Caco-2 (cell line): ENCODE measurements around the gene NACA2. TPM values are rescaled to one million over a fixed set of nuclear protein-coding genes. Genes with fewer than 3 reads are reported as not detected.

Source experiments
- BruUV-seq: library from RNA; stranded (reverse); fragments of 400-500 nt; replicated peaks from 2 replicates; lab custom pipeline; 2021; lab: Mats Ljungman, UMichigan
- CTCF ChIA-PET: fragments of 300-600 bp; sonication (Branson Sonifier 250); formaldehyde crosslinking; loops from one replicate; lab custom pipeline; 2022; ENCODE audit warnings: antibody characterized with exemption; lab: Charles Lee
- POLR2A ChIA-PET: fragments of 300-600 bp; sonication (Branson Sonifier 250); formaldehyde crosslinking; loops from one replicate; lab custom pipeline; 2022; ENCODE audit warnings: antibody characterized with exemption; lab: Charles Lee
- DNase-seq, 2 experiments: peaks; one replicate each; pipeline versions ENCODE4 v3.0.0 to v3.0.0-alpha.2; 2020 to 2022
- H3K27me3 ChIP-seq: replicated peaks from 2 replicates; pipeline ENCODE4 v1.6.0; 2011; ENCODE audit warnings: low read length; ENCODE audit not compliant: control insufficient read depth, insufficient read depth
- H3K36me3 ChIP-seq: 2 replicates; pipeline ENCODE4 v1.5.1; 2011; ENCODE audit warnings: low read length; ENCODE audit not compliant: control insufficient read depth, insufficient read depth
- H3K4me1 ChIP-seq: fragments of 250-450 bp; sonication (Bioruptor Pico); 2 replicates; pipeline ENCODE4 v1.5.1; 2020; ENCODE audit warnings: mild to moderate bottlenecking
- H3K4me3 ChIP-seq: 2 replicates; pipeline ENCODE4 v1.5.1; 2011; ENCODE audit warnings: low read depth, mild to moderate bottlenecking, control low read depth, low read length
- H3K9me3 ChIP-seq: fragments of 250-450 bp; sonication (Bioruptor Pico); 2 replicates; pipeline ENCODE4 v1.5.1; 2020; ENCODE audit warnings: mild to moderate bottlenecking, moderate library complexity
- H3K27ac Mint-ChIP-seq: one replicate; pipeline ENCODE4 v1.8.0; 2022; ENCODE audit warnings: mixed read lengths; ENCODE audit not compliant: unreplicated experiment
- H3K27me3 Mint-ChIP-seq: one replicate; pipeline ENCODE4 v1.8.0; 2022; ENCODE audit warnings: mixed read lengths; ENCODE audit not compliant: insufficient read depth, unreplicated experiment
- H3K36me3 Mint-ChIP-seq: one replicate; pipeline ENCODE4 v1.8.0; 2022; ENCODE audit warnings: mild to moderate bottlenecking, mixed read lengths; ENCODE audit not compliant: insufficient read depth, unreplicated experiment
- H3K4me1 Mint-ChIP-seq: one replicate; pipeline ENCODE4 v1.8.0; 2022; ENCODE audit warnings: low read depth, mixed read lengths; ENCODE audit not compliant: unreplicated experiment
- H3K4me3 Mint-ChIP-seq: one replicate; pipeline ENCODE4 v1.8.0; 2022; ENCODE audit warnings: mild to moderate bottlenecking, moderate library complexity, mixed read lengths; ENCODE audit not compliant: unreplicated experiment
- H3K9me3 Mint-ChIP-seq: one replicate; pipeline ENCODE4 v1.8.0; 2022; ENCODE audit warnings: mixed read lengths; ENCODE audit not compliant: unreplicated experiment
- CTCF ChIP-seq, 2 experiments: fragments of 200-600 bp in 1 of 2; IDR thresholded peaks; 1 replicate in 1 of 2; 2 replicates in 1 of 2; pipeline versions ENCODE4 v1.5.1 to v1.8.0; 2011 to 2022; ENCODE audit warnings: antibody characterized with exemption in 1 of 2, control low read depth in 1 of 2, inconsistent platforms in 1 of 2, low read depth in 1 of 2, low read length in 1 of 2, mild to moderate bottlenecking in 1 of 2, moderate library complexity in 1 of 2; ENCODE audit not compliant: insufficient read depth in 1 of 2, severe bottlenecking in 1 of 2, unreplicated experiment in 1 of 2
- intact Hi-C: fragments of 100-400 bp; cut with micrococcal nuclease; formaldehyde crosslinking; loops from one replicate; pipeline ENCODE4 v1.10.0; 2022; ENCODE audit not compliant: unreplicated experiment
- total RNA-seq: library from RNA; stranded (reverse); gene quantifications from 2 replicates; pipeline ENCODE4 v1.2.3, GENCODE V29; 2022

The NACA2 gene
- total RNA-seq, 1 experiment from 2014 or later, result not detected

- Mint-ChIP-seq H3K36me3 (no peaks in the 10 kb centered on the region), H3K27me3 (peaks cover 19% of the 10 kb centered on the region), H3K4me1 (no peaks in the 10 kb centered on the region), H3K27ac (no peak overlapping the region), H3K9me3 (no peaks in the 10 kb centered on the region), H3K4me3 (no peak overlapping the region)
- no peaks in the 10 kb centered on the region for H3K36me3 ChIP-seq
- no peak for DNase-seq
- no peak for TF ChIP-seq CTCF (IDR thresholded peaks at IDR 0.05; ENCODE audit: insufficient read depth in 1 of 2, low read depth in 1 of 2, low read length in 1 of 2, severe bottlenecking in 1 of 2, unreplicated experiment in 1 of 2)
- POLR2A ChIA-PET, result no interaction called here
- H3K4me1 ChIP-seq, result no peaks in the 10 kb centered on the region
- intact Hi-C loops, result no loop called here
- BruUV-seq, result no TSS peak
- H3K4me3 ChIP-seq, result no peak overlapping the region
- H3K27me3 ChIP-seq, result no peaks in the 10 kb centered on the region
- H3K9me3 ChIP-seq, result peaks cover 2% of the 10 kb centered on the region; the same call in 1 of the 2 replicates
- CTCF ChIA-PET, result no interaction called here
These were observed 36.1 kb upstream of the NACA2 start for GRCh38 chr17:61627125-61627524.

GRCh38 chr17:61625564-61625963 lies 34.5 kb upstream of the NACA2 start:
- intact Hi-C loops, result no loop called here
- ChIA-PET POLR2A (interaction anchor here (1.0 kb wide), 1 partner anchor 236 kb away, joined by 3 read pairs; no protein-coding TSS in a partner anchor), CTCF (no interaction called here)
- Mint-ChIP-seq H3K4me1 (no peaks in the 10 kb centered on the region), H3K27ac (no peak overlapping the region), H3K4me3 (no peak overlapping the region), H3K9me3 (no peaks in the 10 kb centered on the region), H3K36me3 (no peaks in the 10 kb centered on the region), H3K27me3 (peaks cover 12% of the 10 kb centered on the region)
- TF ChIP-seq CTCF (IDR thresholded peaks at IDR 0.05; ENCODE audit: insufficient read depth in 1 of 2, low read depth in 1 of 2, low read length in 1 of 2, severe bottlenecking in 1 of 2, unreplicated experiment in 1 of 2), result no peak
- no peaks in the 10 kb centered on the region for H3K36me3 ChIP-seq
- BruUV-seq, result no TSS peak
- H3K9me3 ChIP-seq, result peaks cover 2% of the 10 kb centered on the region; the same call in 1 of the 2 replicates
- no peak overlapping the region for H3K4me3 ChIP-seq
- no peaks in the 10 kb centered on the region for H3K27me3 ChIP-seq
- no peaks in the 10 kb centered on the region for H3K4me1 ChIP-seq
- no peak for DNase-seq

GRCh38 chr17:61624951-61625350 lies 33.9 kb upstream of the NACA2 start:
- H3K27ac Mint-ChIP-seq, result no peak overlapping the region
- POLR2A ChIA-PET, result no interaction called here
- H3K36me3 ChIP-seq, result no peaks in the 10 kb centered on the region
- CTCF ChIA-PET, result no interaction called here
- H3K9me3 Mint-ChIP-seq, result peaks cover 5% of the 10 kb centered on the region
- peaks cover 12% of the 10 kb centered on the region for H3K27me3 Mint-ChIP-seq
- DNase-seq, result no peak
- H3K9me3 ChIP-seq, result peaks cover 2% of the 10 kb centered on the region; the same call in 1 of the 2 replicates
- H3K4me1 ChIP-seq, result no peaks in the 10 kb centered on the region
- H3K4me1 Mint-ChIP-seq, result no peaks in the 10 kb centered on the region
- H3K4me3 ChIP-seq, result no peak overlapping the region
- H3K36me3 Mint-ChIP-seq, result no peaks in the 10 kb centered on the region
- no peak for TF ChIP-seq CTCF (IDR thresholded peaks at IDR 0.05; ENCODE audit: insufficient read depth in 1 of 2, low read depth in 1 of 2, low read length in 1 of 2, severe bottlenecking in 1 of 2, unreplicated experiment in 1 of 2)
- H3K4me3 Mint-ChIP-seq, result no peak overlapping the region
- intact Hi-C loops, result no loop called here
- BruUV-seq, result no TSS peak
- no peaks in the 10 kb centered on the region for H3K27me3 ChIP-seq
